GM23338 (cell line): ENCODE data around the gene TMEM187. TPM values are rescaled to one million over a fixed set of nuclear protein-coding genes. Genes with fewer than 3 reads are reported as not detected.

Source experiments
- CREB1 ChIP-seq: fragments of 250-450 bp; sonication (Bioruptor Pico); IDR thresholded peaks from 2 replicates; pipeline ENCODE4 v1.5.0; 2020; ENCODE audit warnings: low read depth, mild to moderate bottlenecking, moderate library complexity
- CTCF ChIP-seq, 2 experiments: fragments of 200-600 bp in 1 of 2; sonication (generic) in 1 of 2; conservative IDR thresholded peaks; 2 replicates each; pipeline versions ENCODE4 v1.5.1 to v1.6.1; 2016 to 2017; ENCODE audit warnings: antibody characterized with exemption in 2 of 2, low read depth in 2 of 2, mild to moderate bottlenecking in 2 of 2, moderate library complexity in 1 of 2
- ETS1 ChIP-seq: IDR thresholded peaks from 2 replicates; pipeline ENCODE4 v1.6.1; 2016; ENCODE audit warnings: antibody characterized with exemption
- EZH2 ChIP-seq: fragments of 200-600 bp; sonication (generic); IDR thresholded peaks from one replicate; pipeline ENCODE4 v1.8.0; 2017; ENCODE audit warnings: antibody characterized with exemption, mild to moderate bottlenecking, low read depth; ENCODE audit not compliant: unreplicated experiment
- EZH2phosphoT487 ChIP-seq: fragments of 200-600 bp; sonication (generic); IDR thresholded peaks from one replicate; pipeline ENCODE4 v1.8.1; 2018; ENCODE audit warnings: antibody characterized with exemption; ENCODE audit not compliant: unreplicated experiment
- JUNB ChIP-seq: IDR thresholded peaks from one replicate; pipeline ENCODE4 v1.6.1; 2016; ENCODE audit warnings: antibody characterized with exemption; ENCODE audit not compliant: unreplicated experiment
- POLR2AphosphoS5 ChIP-seq: IDR thresholded peaks from 2 replicates; pipeline ENCODE4 v1.6.1; 2016; ENCODE audit warnings: antibody characterized with exemption, low read depth
- REST ChIP-seq: IDR thresholded peaks from one replicate; pipeline ENCODE4 v1.6.1; 2018; ENCODE audit warnings: antibody characterized with exemption; ENCODE audit not compliant: unreplicated experiment
- STAT1 ChIP-seq: IDR thresholded peaks from one replicate; pipeline ENCODE4 v1.6.1; 2016; ENCODE audit warnings: antibody characterized with exemption; ENCODE audit not compliant: unreplicated experiment
- ZNF114 ChIP-seq: fragments of 250-450 bp; sonication (Bioruptor Pico); IDR thresholded peaks from 2 replicates; pipeline ENCODE4 v1.5.0; 2020; ENCODE audit warnings: mild to moderate bottlenecking, moderate library complexity
- ZNF331 ChIP-seq: fragments of 250-450 bp; sonication (Bioruptor Pico); IDR thresholded peaks from 2 replicates; pipeline ENCODE4 v1.5.0; 2020; ENCODE audit warnings: low read depth, mild to moderate bottlenecking, moderate library complexity
- polyA plus RNA-seq: library from polyadenylated mRNA; unstranded; fragments of >200 nt; fragmentation: Nextera tagmentation; extraction: Ambion mirVana; gene quantifications from 2 replicates; pipeline ENCODE4 v1.2.1, GENCODE V29; 2016
- total RNA-seq: library from RNA; depleted of rRNA; stranded (reverse); fragments of >200 nt; shearing (Covaris generic); gene quantifications from 2 replicates; pipeline ENCODE4 v1.2.3, GENCODE V29; 2014

The TMEM187 gene
- total and polyA plus RNA-seq, 2 experiments from 2014 or later, result 2.5 to 4.4 TPM

- TF ChIP-seq ETS1 (no peak), STAT1 (no peak), EZH2phosphoT487 (no peak), POLR2AphosphoS5 (no peak), ZNF331 (CRISPR knock-in tag) (no peak), CTCF (conservative IDR thresholded peaks at IDR 0.05; ENCODE audit: low read depth in 2 of 2) (no peak), REST (no peak), EZH2 (no peak), CREB1 (CRISPR knock-in tag) (no peak), ZNF114 (CRISPR knock-in tag) (no peak), JUNB (no peak)
Measured at GRCh38 chrX:154019633-154020528, 47.3 kb downstream of the TMEM187 start, which contains the start of gene IRAK1 (continued).
